Sigmoid colon (tissue), 7 donors: Measurements from ENCODE around the gene DMRTB1. TPM values are rescaled to one million over a fixed set of nuclear protein-coding genes. Genes with fewer than 3 reads are reported as not detected.

Experiments used
- DNase-seq: peaks from one replicate; pipeline ENCODE4 v3.0.0-alpha.2; 2019
- H3K27ac ChIP-seq, 4 donors: fragments of 200-600 bp; sonication (generic); one replicate each; pipeline ENCODE4 v1.5.1; 2016 to 2019; ENCODE audit warnings: mild to moderate bottlenecking in 1 of 4
- H3K27me3 ChIP-seq, 3 donors: fragments of 200-600 bp; sonication (generic); one replicate each; pipeline ENCODE4 v1.5.1; 2019; ENCODE audit warnings: mild to moderate bottlenecking in 1 of 3
- H3K36me3 ChIP-seq, 4 donors: fragments of 200-600 bp; sonication (generic); one replicate each; pipeline ENCODE4 v1.5.1; 2016 to 2019
- H3K4me1 ChIP-seq, 4 donors: fragments of 200-600 bp; sonication (generic); one replicate each; pipeline ENCODE4 v1.5.1; 2017 to 2019
- H3K4me3 ChIP-seq, 4 donors: fragments of 200-600 bp; sonication (generic); one replicate each; pipeline ENCODE4 v1.5.1; 2017 to 2019; ENCODE audit warnings: mild to moderate bottlenecking in 2 of 4, moderate library complexity in 1 of 4
- H3K9me3 ChIP-seq, 4 donors: fragments of 200-600 bp in 3 of 4; sonication (generic) in 3 of 4; one replicate each; pipeline versions ENCODE4 v1.5.1 to v1.6.1; 2013 to 2019
- CTCF ChIP-seq, 4 experiments: fragments of 450-650 bp in 3 of 4; fragments of 200-600 bp in 1 of 4; IDR thresholded peaks; one replicate each; pipeline ENCODE4 v1.5.1; 2016 to 2019; ENCODE audit warnings: antibody characterized with exemption in 4 of 4, mild to moderate bottlenecking in 3 of 4, moderate library complexity in 2 of 4
- EP300 ChIP-seq, 4 donors: sonication (generic); formaldehyde crosslinking; IDR thresholded peaks; one replicate each; pipeline ENCODE4 v1.6.1; 2017; ENCODE audit warnings: antibody characterized with exemption in 4 of 4
- POLR2A ChIP-seq, 2 donors: fragments of 450-650 bp; IDR thresholded peaks; one replicate each; pipeline ENCODE4 v1.6.1; 2016; ENCODE audit warnings: antibody characterized with exemption in 2 of 2, mild to moderate bottlenecking in 2 of 2, moderate library complexity in 2 of 2
- POLR2AphosphoS5 ChIP-seq, 4 donors: sonication (generic); formaldehyde crosslinking; IDR thresholded peaks; one replicate each; pipeline ENCODE4 v1.6.1; 2017; ENCODE audit warnings: antibody characterized with exemption in 4 of 4
- WGBS, 2 donors: extraction: QIAGEN DNeasy Blood & Tissue Kit; methylation state at CpG; one replicate each; pipeline ENCODE4 v1.1.7; 2013; 5-methylcytosine and 5-hydroxymethylcytosine counted together
- intact Hi-C: fragments of 100-400 bp; cut with DNase I; formaldehyde crosslinking; loops from one replicate; pipeline ENCODE4 v1.15.1; 2023
- polyA plus RNA-seq, 3 donors: library from polyadenylated mRNA; stranded (reverse); fragments of 200-250 nt; gene quantifications; one replicate each; pipeline ENCODE4 v1.2.3, GENCODE V29; 2013
- total RNA-seq, 4 donors: library from RNA; depleted of rRNA; stranded (reverse); fragments of >200 nt; gene quantifications; one replicate each; pipeline ENCODE4 v1.1.0, GENCODE V29; 2016
- donor health status: healthy with polysubstance abuse.
- donor health status: Bipolar disorder and iron deficiency.
- donor health status: healthy.

Gene DMRTB1
- total and polyA plus RNA-seq, 7 donors: not detected

GRCh38 chr1:53420341-53420740, 38.9 kb upstream of the DMRTB1 start:
- Histone ChIP-seq H3K27ac (no peak overlapping the region), H3K36me3 (no peaks in the 10 kb centered on the region), H3K4me3 (no peak overlapping the region), H3K4me1 (no peaks in the 10 kb centered on the region), H3K9me3 (no peaks in the 10 kb centered on the region), H3K27me3 (peaks cover 0 to 33% (median 0%) of the 10 kb centered on the region in 3 donors)
- intact Hi-C loops: no loop called here
- no peak for DNase-seq
- TF ChIP-seq POLR2AphosphoS5 (IDR thresholded peaks at IDR 0.05) (no peak), EP300 (IDR thresholded peaks at IDR 0.05) (no peak), CTCF (IDR thresholded peaks at IDR 0.05) (no peak), POLR2A (IDR thresholded peaks at IDR 0.05) (no peak)
- 86 to 90% methylated on average over 2 of the region's 2 CpGs for WGBS, 2 donors

GRCh38 chr1:53421208-53421607, 38.0 kb upstream of the DMRTB1 start:
- H3K27ac ChIP-seq: no peak overlapping the region
- no peaks in the 10 kb centered on the region for H3K9me3 ChIP-seq
- H3K4me3 ChIP-seq: no peak overlapping the region
- TF ChIP-seq POLR2AphosphoS5 (IDR thresholded peaks at IDR 0.05) (no peak), EP300 (IDR thresholded peaks at IDR 0.05) (no peak), CTCF (IDR thresholded peaks at IDR 0.05) (no peak), POLR2A (IDR thresholded peaks at IDR 0.05) (no peak)
- WGBS, 2 donors: 90 to 92% methylated on average over 1 of the region's 1 CpG
- H3K27me3 ChIP-seq: peaks cover 0 to 33% (median 0%) of the 10 kb centered on the region in 3 donors
- H3K4me1 ChIP-seq: no peaks in the 10 kb centered on the region
- no peaks in the 10 kb centered on the region for H3K36me3 ChIP-seq
- intact Hi-C loops: no loop called here
- DNase-seq: no peak

GRCh38 chr1:53430261-53430660, 28.9 kb upstream of the DMRTB1 start:
- no peak for DNase-seq
- no peak overlapping the region for H3K27ac ChIP-seq
- no peak overlapping the region for H3K4me3 ChIP-seq
- no peaks in the 10 kb centered on the region for H3K4me1 ChIP-seq
- intact Hi-C loops: no loop called here
- TF ChIP-seq CTCF (IDR thresholded peaks at IDR 0.05) (no peak), POLR2A (IDR thresholded peaks at IDR 0.05) (no peak), POLR2AphosphoS5 (IDR thresholded peaks at IDR 0.05) (no peak), EP300 (IDR thresholded peaks at IDR 0.05) (no peak)
- no peaks in the 10 kb centered on the region for H3K9me3 ChIP-seq
- peaks cover 0 to 4% (median 0%) of the 10 kb centered on the region in 3 donors for H3K27me3 ChIP-seq
- no peaks in the 10 kb centered on the region for H3K36me3 ChIP-seq
- 69 to 70% methylated on average over 5 of the region's 5 CpGs for WGBS, 2 donors

- Histone ChIP-seq H3K36me3 (no peaks in the 10 kb centered on the region), H3K4me3 (no peak overlapping the region)
- intact Hi-C loops: no loop called here
Observed at GRCh38 chr1:53430779-53431178, 28.4 kb upstream of the DMRTB1 start.

More at GRCh38 chr1:53430779-53431178, 28.4 kb upstream of the DMRTB1 start:
- TF ChIP-seq CTCF (IDR thresholded peaks at IDR 0.05): no peak
- no peak for TF ChIP-seq POLR2AphosphoS5 (IDR thresholded peaks at IDR 0.05)
- TF ChIP-seq POLR2A (IDR thresholded peaks at IDR 0.05): no peak
- no peak for TF ChIP-seq EP300 (IDR thresholded peaks at IDR 0.05)
- Histone ChIP-seq H3K27me3 (peaks cover 0 to 4% (median 0%) of the 10 kb centered on the region in 3 donors), H3K9me3 (no peaks in the 10 kb centered on the region), H3K27ac (no peak overlapping the region), H3K4me1 (no peaks in the 10 kb centered on the region)
- DNase-seq: no peak
